Ascending aorta (tissue), 2 donors: Measurements from ENCODE around the gene ERBB3. TPM values are rescaled to one million over a fixed set of nuclear protein-coding genes. Genes with fewer than 3 reads are reported as not detected.
"Not testable (repeated sequence)": the region's sequence is repeated elsewhere in the genome, so short reads cannot be mapped to it uniquely, and the experiment has no call there.

Experiments
- DNase-seq, 2 donors: peaks; one replicate each; pipeline ENCODE4 v3.0.0-alpha.2; 2019; ENCODE audit warnings: low spot score in 2 of 2
- H3K27ac ChIP-seq, 2 donors: fragments of 200-600 bp; sonication (generic); one replicate each; pipeline ENCODE4 v1.5.1; 2016 to 2017; ENCODE audit warnings: mild to moderate bottlenecking in 1 of 2
- H3K27me3 ChIP-seq: fragments of 200-600 bp; sonication (generic); one replicate; pipeline ENCODE4 v1.5.1; 2017
- H3K36me3 ChIP-seq, 2 donors: fragments of 200-600 bp; sonication (generic); one replicate each; pipeline ENCODE4 v1.5.1; 2016
- H3K4me1 ChIP-seq, 2 donors: fragments of 200-600 bp; sonication (generic); one replicate each; pipeline ENCODE4 v1.5.1; 2016 to 2017; ENCODE audit warnings: mild to moderate bottlenecking in 1 of 2
- H3K4me3 ChIP-seq, 2 donors: fragments of 200-600 bp; sonication (generic); one replicate each; pipeline ENCODE4 v1.5.1; 2016 to 2017; ENCODE audit warnings: mild to moderate bottlenecking in 1 of 2
- H3K9me3 ChIP-seq, 2 donors: fragments of 200-600 bp; sonication (generic); one replicate each; pipeline ENCODE4 v1.5.1; 2016
- intact Hi-C: fragments of 100-400 bp; cut with DNase I; formaldehyde crosslinking; loops from one replicate; pipeline ENCODE4 v1.15.1; 2023
- total RNA-seq: library from RNA; depleted of rRNA; stranded (reverse); fragments of >200 nt; gene quantifications from one replicate; pipeline ENCODE4 v1.1.0, GENCODE V29; 2016
- TF ChIP-seq, protein P1 (sequence below), 3 experiments: fragments of 200-600 bp in 2 of 3; fragments of 450-650 bp in 1 of 3; sonication (generic) in 2 of 3; IDR thresholded peaks; one replicate each; pipeline ENCODE4 v1.5.1; 2016 to 2019; ENCODE audit warnings: antibody characterized with exemption in 3 of 3, mild to moderate bottlenecking in 1 of 3, moderate library complexity in 1 of 3

Gene ERBB3
- total RNA-seq, 1 donor from 2014 or later: 3.2 TPM

GRCh38 chr12:56046027-56046780, 33.8 kb upstream of the ERBB3 start:
- DNase-seq: no peak
- intact Hi-C loops: no loop called here

DNA sequence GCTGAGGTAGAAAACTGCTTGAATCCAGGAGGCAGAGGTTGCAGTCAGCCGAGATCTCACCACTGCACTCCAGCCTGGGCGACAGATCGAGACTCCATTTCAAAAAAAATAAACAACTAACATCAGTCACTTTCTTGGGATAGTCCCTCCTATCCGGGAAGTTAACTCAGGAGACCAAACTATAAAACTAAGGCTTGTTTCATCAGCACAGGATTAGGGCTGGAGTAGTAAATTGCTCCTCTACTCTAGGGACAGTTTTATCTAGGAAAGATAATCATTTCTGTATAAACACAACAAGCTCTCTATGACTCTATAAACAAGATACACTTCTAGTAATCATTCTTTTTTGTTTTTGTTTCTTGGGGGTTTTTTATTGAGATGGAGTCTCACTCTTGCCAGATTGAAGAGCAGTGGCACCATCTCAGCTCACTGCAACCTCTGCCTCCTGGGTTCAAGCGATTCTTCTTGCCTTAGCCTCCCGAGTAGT, 26.5 kb upstream of the ERBB3 start:
- Histone ChIP-seq H3K4me1 (no peaks in the 10 kb centered on the region), H3K27ac (no peak overlapping the region), H3K9me3 (no peaks in the 10 kb centered on the region), H3K4me3 (no peak overlapping the region), H3K36me3 (no peaks in the 10 kb centered on the region), H3K27me3 (no peaks in the 10 kb centered on the region)
- no peak for DNase-seq
- TF ChIP-seq, protein P1, sequence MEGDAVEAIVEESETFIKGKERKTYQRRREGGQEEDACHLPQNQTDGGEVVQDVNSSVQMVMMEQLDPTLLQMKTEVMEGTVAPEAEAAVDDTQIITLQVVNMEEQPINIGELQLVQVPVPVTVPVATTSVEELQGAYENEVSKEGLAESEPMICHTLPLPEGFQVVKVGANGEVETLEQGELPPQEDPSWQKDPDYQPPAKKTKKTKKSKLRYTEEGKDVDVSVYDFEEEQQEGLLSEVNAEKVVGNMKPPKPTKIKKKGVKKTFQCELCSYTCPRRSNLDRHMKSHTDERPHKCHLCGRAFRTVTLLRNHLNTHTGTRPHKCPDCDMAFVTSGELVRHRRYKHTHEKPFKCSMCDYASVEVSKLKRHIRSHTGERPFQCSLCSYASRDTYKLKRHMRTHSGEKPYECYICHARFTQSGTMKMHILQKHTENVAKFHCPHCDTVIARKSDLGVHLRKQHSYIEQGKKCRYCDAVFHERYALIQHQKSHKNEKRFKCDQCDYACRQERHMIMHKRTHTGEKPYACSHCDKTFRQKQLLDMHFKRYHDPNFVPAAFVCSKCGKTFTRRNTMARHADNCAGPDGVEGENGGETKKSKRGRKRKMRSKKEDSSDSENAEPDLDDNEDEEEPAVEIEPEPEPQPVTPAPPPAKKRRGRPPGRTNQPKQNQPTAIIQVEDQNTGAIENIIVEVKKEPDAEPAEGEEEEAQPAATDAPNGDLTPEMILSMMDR (IDR thresholded peaks at IDR 0.05): no peak
- intact Hi-C loops: no loop called here

More at GRCh38 chr12:56046027-56046780, 33.8 kb upstream of the ERBB3 start:
- H3K36me3 ChIP-seq: peaks cover 18 to 30% of the 10 kb centered on the region in 2 donors
- no peak overlapping the region for H3K4me3 ChIP-seq
- H3K27ac ChIP-seq: peak overlapping the region in 1 of 2 donors; percentile 64
- TF ChIP-seq, protein P1 (IDR thresholded peaks at IDR 0.05): no peak
- H3K4me1 ChIP-seq: peaks cover 5 to 9% of the 10 kb centered on the region in 2 donors
- H3K27me3 ChIP-seq: no peaks in the 10 kb centered on the region
- no peaks in the 10 kb centered on the region for H3K9me3 ChIP-seq

- H3K9me3 ChIP-seq, DNase-seq, H3K4me3 ChIP-seq, intact Hi-C loops, H3K27me3 ChIP-seq, H3K4me1 ChIP-seq, H3K36me3 ChIP-seq, H3K27ac ChIP-seq: not testable (repeated sequence)
Measured at GRCh38 chr12:56059964-56060363, 20.0 kb upstream of the ERBB3 start.

- no peak for DNase-seq
- TF ChIP-seq, protein P1 (IDR thresholded peaks at IDR 0.05): no peak
- H3K36me3 ChIP-seq: no peaks in the 10 kb centered on the region
Measured at GRCh38 chr12:56061982-56062381, 18.0 kb upstream of the ERBB3 start.

GRCh38 chr12:56062996-56063395, 17.0 kb upstream of the ERBB3 start:
- no peak overlapping the region for H3K27ac ChIP-seq
- TF ChIP-seq, protein P1 (IDR thresholded peaks at IDR 0.05): no peak
- no peak for DNase-seq
- H3K36me3 ChIP-seq: no peaks in the 10 kb centered on the region
- H3K4me3 ChIP-seq: no peak overlapping the region
- intact Hi-C loops: no loop called here
- H3K9me3 ChIP-seq: no peaks in the 10 kb centered on the region
- no peaks in the 10 kb centered on the region for H3K27me3 ChIP-seq
- H3K4me1 ChIP-seq: no peaks in the 10 kb centered on the region

More at GRCh38 chr12:56061982-56062381, 18.0 kb upstream of the ERBB3 start:
- intact Hi-C loops: no loop called here
- no peaks in the 10 kb centered on the region for H3K4me1 ChIP-seq
- no peak overlapping the region for H3K4me3 ChIP-seq
- H3K27ac ChIP-seq: no peak overlapping the region
- H3K9me3 ChIP-seq: no peaks in the 10 kb centered on the region
- H3K27me3 ChIP-seq: no peaks in the 10 kb centered on the region

GRCh38 chr12:56071648-56072047, 8.3 kb upstream of the ERBB3 start:
- Histone ChIP-seq H3K4me1 (no peaks in the 10 kb centered on the region), H3K27ac (no peak overlapping the region), H3K4me3 (no peak overlapping the region), H3K27me3 (no peaks in the 10 kb centered on the region), H3K36me3 (no peaks in the 10 kb centered on the region), H3K9me3 (no peaks in the 10 kb centered on the region)
- TF ChIP-seq, protein P1 (IDR thresholded peaks at IDR 0.05): no peak
- intact Hi-C loops: no loop called here
- DNase-seq: no peak
